Smooth muscle cell (in vitro differentiated cells): ENCODE results near the gene MED25. TPM values are rescaled to one million over a fixed set of nuclear protein-coding genes. Genes with fewer than 3 reads are reported as not detected.

Source experiments
- DNase-seq: peaks from one replicate; lab custom pipeline; 2025; ENCODE audit not compliant: unreplicated experiment; lab: John Stamatoyannopoulos, UW
- H2AFZ ChIP-seq: fragments of 200-600 bp; sonication (generic); 2 replicates; pipeline ENCODE4 v1.6.0; 2016; ENCODE audit warnings: antibody characterized with exemption, low read depth, mild to moderate bottlenecking
- H3F3A ChIP-seq: fragments of 200-600 bp; sonication (generic); 2 replicates; pipeline ENCODE4 v1.6.0; 2017; ENCODE audit warnings: antibody characterized with exemption, low read depth
- H3K27ac ChIP-seq: fragments of 200-600 bp; sonication (generic); 2 replicates; pipeline ENCODE4 v1.5.1; 2016; ENCODE audit warnings: low read depth, mild to moderate bottlenecking
- H3K27me3 ChIP-seq: fragments of 200-600 bp; sonication (generic); 2 replicates; pipeline ENCODE4 v1.6.1; 2016; ENCODE audit warnings: low read depth, mild to moderate bottlenecking
- H3K36me3 ChIP-seq: fragments of 200-600 bp; sonication (generic); 2 replicates; pipeline ENCODE4 v1.5.1; 2016; ENCODE audit warnings: low read depth
- H3K4me1 ChIP-seq: fragments of 200-600 bp; sonication (generic); 2 replicates; pipeline ENCODE4 v1.5.1; 2016; ENCODE audit warnings: low read depth
- H3K4me2 ChIP-seq: fragments of 200-600 bp; sonication (generic); 2 replicates; pipeline ENCODE4 v1.6.0; 2016; ENCODE audit warnings: mild to moderate bottlenecking
- H3K4me3 ChIP-seq: fragments of 200-600 bp; sonication (generic); 2 replicates; pipeline ENCODE4 v1.5.1; 2016; ENCODE audit warnings: mild to moderate bottlenecking
- H3K79me2 ChIP-seq: fragments of 200-600 bp; sonication (generic); 2 replicates; pipeline ENCODE4 v1.6.0; 2016; ENCODE audit warnings: low read depth, mild to moderate bottlenecking
- H3K9ac ChIP-seq: fragments of 200-600 bp; sonication (generic); 2 replicates; pipeline ENCODE4 v1.6.0; 2016; ENCODE audit warnings: low read depth
- H3K9me3 ChIP-seq: fragments of 200-600 bp; sonication (generic); replicated peaks from 2 replicates; pipeline ENCODE4 v1.5.1; 2016; ENCODE audit warnings: low read depth
- H4K20me1 ChIP-seq: fragments of 200-600 bp; sonication (generic); 2 replicates; pipeline ENCODE4 v1.6.0; 2016; ENCODE audit warnings: low read depth
- WGBS: methylation state at CpG from one replicate; pipeline ENCODE4 v1.1.7; 2016; ENCODE audit warnings: low lambda C conversion rate; 5-methylcytosine and 5-hydroxymethylcytosine counted together
- polyA plus RNA-seq: library from polyadenylated mRNA; unstranded; fragments of >200 nt; fragmentation: Nextera tagmentation; extraction: Ambion mirVana; gene quantifications from 2 replicates; pipeline ENCODE4 v1.2.1, GENCODE V29; 2016
- total RNA-seq: library from RNA; depleted of rRNA; stranded (reverse); fragments of >200 nt; gene quantifications from 2 replicates; pipeline ENCODE4 v1.2.3, GENCODE V29; 2014
- TF ChIP-seq, protein P1 (sequence below): fragments of 200-600 bp; sonication (generic); IDR thresholded peaks from 2 replicates; pipeline ENCODE4 v1.5.1; 2017; ENCODE audit warnings: borderline replicate concordance, mild to moderate bottlenecking, antibody characterized with exemption; ENCODE audit not compliant: insufficient read depth, poor library complexity, severe bottlenecking

Gene MED25
- total and polyA plus RNA-seq, 2 experiments from 2014 or later: 20.4 to 34.1 TPM

DNA sequence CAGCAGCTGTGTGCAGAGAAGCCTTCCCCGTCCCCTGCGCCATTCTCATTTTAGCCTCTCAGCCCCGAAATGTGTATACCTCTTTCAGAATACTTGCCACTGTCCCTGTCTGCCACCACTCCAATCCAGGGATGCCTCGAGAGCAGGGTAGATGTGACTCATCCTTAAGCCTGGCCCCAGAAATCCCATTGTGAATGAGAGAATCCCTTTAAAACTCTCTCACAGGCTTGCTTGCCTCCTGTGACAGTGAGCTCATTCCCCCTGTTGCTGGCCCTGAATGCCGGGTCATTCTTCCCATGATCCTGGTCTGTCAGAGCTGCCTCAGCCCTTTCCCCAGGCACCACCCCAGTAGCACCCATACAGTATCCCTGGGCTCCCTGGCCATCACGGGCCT, 41.7 kb upstream of the MED25 start:
- TF ChIP-seq, protein P1, sequence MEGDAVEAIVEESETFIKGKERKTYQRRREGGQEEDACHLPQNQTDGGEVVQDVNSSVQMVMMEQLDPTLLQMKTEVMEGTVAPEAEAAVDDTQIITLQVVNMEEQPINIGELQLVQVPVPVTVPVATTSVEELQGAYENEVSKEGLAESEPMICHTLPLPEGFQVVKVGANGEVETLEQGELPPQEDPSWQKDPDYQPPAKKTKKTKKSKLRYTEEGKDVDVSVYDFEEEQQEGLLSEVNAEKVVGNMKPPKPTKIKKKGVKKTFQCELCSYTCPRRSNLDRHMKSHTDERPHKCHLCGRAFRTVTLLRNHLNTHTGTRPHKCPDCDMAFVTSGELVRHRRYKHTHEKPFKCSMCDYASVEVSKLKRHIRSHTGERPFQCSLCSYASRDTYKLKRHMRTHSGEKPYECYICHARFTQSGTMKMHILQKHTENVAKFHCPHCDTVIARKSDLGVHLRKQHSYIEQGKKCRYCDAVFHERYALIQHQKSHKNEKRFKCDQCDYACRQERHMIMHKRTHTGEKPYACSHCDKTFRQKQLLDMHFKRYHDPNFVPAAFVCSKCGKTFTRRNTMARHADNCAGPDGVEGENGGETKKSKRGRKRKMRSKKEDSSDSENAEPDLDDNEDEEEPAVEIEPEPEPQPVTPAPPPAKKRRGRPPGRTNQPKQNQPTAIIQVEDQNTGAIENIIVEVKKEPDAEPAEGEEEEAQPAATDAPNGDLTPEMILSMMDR: no peak
- Histone ChIP-seq H2AFZ (no peak overlapping the region), H3K4me1 (no peaks in the 10 kb centered on the region), H3K9me3 (no peaks in the 10 kb centered on the region), H3K27ac (no peak overlapping the region), H4K20me1 (peaks cover 94% of the 10 kb centered on the region), H3K27me3 (no peaks in the 10 kb centered on the region), H3K4me2 (no peak overlapping the region), H3K79me2 (peaks cover 64% of the 10 kb centered on the region), H3K4me3 (no peak overlapping the region), H3K36me3 (no peaks in the 10 kb centered on the region), H3K9ac (no peak overlapping the region), H3F3A (no peaks in the 10 kb centered on the region)
- 84% methylated on average over 6 of the region's 6 CpGs for WGBS
- no peak for DNase-seq

DNA sequence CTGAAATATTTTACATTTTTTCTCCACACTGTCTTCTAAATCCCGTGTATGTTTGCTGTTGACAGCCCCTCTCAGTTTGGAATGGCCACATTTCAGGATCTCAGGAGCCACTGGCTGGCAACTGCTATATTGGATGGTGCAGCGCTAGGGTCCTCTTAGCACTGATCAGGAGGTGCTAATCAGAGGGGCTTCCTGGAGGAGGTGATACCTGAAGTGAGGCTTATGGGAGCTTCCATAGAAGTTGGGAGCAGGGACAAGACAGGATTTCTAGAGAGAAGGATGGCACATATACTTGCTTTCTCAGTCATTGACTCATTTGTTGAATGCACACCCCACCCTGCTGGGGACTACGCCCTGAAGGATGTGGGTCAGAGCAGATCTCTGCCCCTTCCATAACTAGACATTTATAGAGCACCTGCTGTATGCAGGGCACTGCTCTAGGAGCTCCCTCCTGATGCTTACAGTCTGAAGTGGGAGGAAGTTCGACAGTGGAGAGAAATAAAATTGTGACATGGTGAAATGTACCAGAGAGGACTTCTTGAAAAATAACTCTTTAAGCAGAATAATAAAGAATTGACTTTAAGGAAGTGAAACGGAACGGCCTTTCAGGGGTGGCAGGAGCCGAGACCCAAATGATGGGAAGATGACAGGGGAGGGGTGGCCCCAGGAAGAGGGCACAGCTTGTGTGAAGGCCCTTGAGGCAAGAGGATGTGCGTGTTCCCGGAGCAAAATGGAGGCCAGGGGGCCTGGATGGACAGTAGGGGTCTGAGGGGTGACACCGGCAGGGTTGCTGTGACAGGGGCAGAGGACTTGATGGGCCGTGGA, 38.1 kb upstream of the MED25 start:
- H2AFZ ChIP-seq: no peak overlapping the region
- H3K27ac ChIP-seq: no peak overlapping the region
- H3K9ac ChIP-seq: no peak overlapping the region
- H3F3A ChIP-seq: peaks cover 9% of the 10 kb centered on the region
- peaks cover 62% of the 10 kb centered on the region for H4K20me1 ChIP-seq
- H3K27me3 ChIP-seq: no peaks in the 10 kb centered on the region
- peaks cover 35% of the 10 kb centered on the region for H3K79me2 ChIP-seq
- no peaks in the 10 kb centered on the region for H3K4me1 ChIP-seq
- no peaks in the 10 kb centered on the region for H3K9me3 ChIP-seq
- DNase-seq: no peak
- H3K36me3 ChIP-seq: peaks cover 8% of the 10 kb centered on the region
- H3K4me3 ChIP-seq: no peak overlapping the region
- H3K4me2 ChIP-seq: no peak overlapping the region
- TF ChIP-seq, protein P1: no peak
- WGBS: 95% methylated on average over 11 of the region's 11 CpGs

DNA sequence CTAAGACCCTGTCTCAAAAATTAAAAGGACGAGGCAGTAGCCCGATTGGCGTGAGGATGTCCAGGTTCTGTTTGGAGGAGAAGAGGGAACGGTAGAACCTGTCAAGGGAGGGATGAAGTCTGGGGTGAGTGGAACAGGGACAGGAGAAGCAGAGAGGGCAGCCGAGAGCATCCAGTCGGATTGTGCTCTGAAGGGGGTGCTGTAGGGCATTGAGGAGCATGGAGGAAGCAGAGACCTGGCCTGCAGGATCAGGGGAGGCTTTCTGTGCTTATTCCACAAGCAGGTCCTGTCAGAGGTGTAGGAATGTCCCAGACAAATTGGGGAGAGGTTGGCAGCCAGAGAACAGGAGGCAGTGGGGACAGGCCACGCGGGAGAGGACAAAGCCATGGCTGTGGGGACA, 37.2 kb upstream of the MED25 start:
- Histone ChIP-seq H3K27me3 (no peaks in the 10 kb centered on the region), H2AFZ (no peak overlapping the region), H3K79me2 (peaks cover 29% of the 10 kb centered on the region), H3K27ac (no peak overlapping the region), H3K4me1 (no peaks in the 10 kb centered on the region), H3K4me2 (no peak overlapping the region), H3K4me3 (no peak overlapping the region), H3F3A (peaks cover 17% of the 10 kb centered on the region), H3K9ac (no peak overlapping the region), H3K36me3 (peaks cover 8% of the 10 kb centered on the region), H4K20me1 (peaks cover 54% of the 10 kb centered on the region), H3K9me3 (no peaks in the 10 kb centered on the region)
- WGBS: 90% methylated on average over 8 of the region's 8 CpGs
- DNase-seq: no peak
- TF ChIP-seq, protein P1: no peak

DNA sequence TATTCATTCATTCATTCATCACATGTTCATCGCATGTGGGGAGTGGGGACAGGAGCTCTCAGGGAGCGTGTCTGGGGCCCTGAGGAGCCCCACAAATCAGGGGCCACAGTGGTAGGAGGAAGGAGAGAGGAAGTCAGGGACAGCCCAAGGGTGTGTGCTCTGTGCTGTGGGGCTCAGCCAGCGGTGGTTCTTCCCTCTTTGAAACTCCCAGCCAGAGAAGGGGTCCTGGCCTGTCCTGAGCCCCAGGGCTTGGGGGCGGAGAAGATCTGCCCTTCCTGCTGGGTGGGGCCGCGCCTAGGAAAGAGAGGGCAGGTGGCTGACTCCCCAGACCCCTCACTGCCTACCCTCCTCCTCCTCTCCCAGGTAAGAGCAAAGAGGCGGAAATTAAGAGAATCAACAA, 36.7 kb upstream of the MED25 start:
- Histone ChIP-seq H3K79me2 (peaks cover 28% of the 10 kb centered on the region), H3K4me2 (no peak overlapping the region), H2AFZ (no peak overlapping the region), H3K36me3 (peaks cover 8% of the 10 kb centered on the region), H3K9me3 (no peaks in the 10 kb centered on the region), H3F3A (peaks cover 17% of the 10 kb centered on the region), H3K4me1 (no peaks in the 10 kb centered on the region), H3K4me3 (no peak overlapping the region), H3K27me3 (no peaks in the 10 kb centered on the region), H3K9ac (no peak overlapping the region), H4K20me1 (peaks cover 54% of the 10 kb centered on the region), H3K27ac (no peak overlapping the region)
- WGBS: 97% methylated on average over 7 of the region's 7 CpGs
- TF ChIP-seq, protein P1: no peak
- no peak for DNase-seq
